GM19035 (cell line): Measurements from ENCODE around the gene ABCC1.
"Not testable (repeated sequence)": the region's sequence is repeated elsewhere in the genome, so short reads cannot be mapped to it uniquely, and the experiment has no call there.

Experiments
- ATAC-seq: cut with Tn5 transposase; IDR thresholded peaks from one replicate; pipeline ENCODE4 v1.9.1; 2021; ENCODE audit not compliant: unreplicated experiment

ABCC1 gene

GRCh38 chr16:16176328-16176727, 226.9 kb downstream of the ABCC1 start:
- no peak for ATAC-seq

GRCh38 chr16:16178455-16179162, 229.2 kb downstream of the ABCC1 start:
- no peak for ATAC-seq

GRCh38 chr16:16181748-16182147, 232.3 kb downstream of the ABCC1 start:
- not testable (repeated sequence) for ATAC-seq

GRCh38 chr16:16182918-16183317, 233.5 kb downstream of the ABCC1 start:
- no peak for ATAC-seq

GRCh38 chr16:16183562-16183961, 234.1 kb downstream of the ABCC1 start:
- ATAC-seq: no peak

- ATAC-seq: no peak
These were observed 235.2 kb downstream of the ABCC1 start for GRCh38 chr16:16184594-16184993.

- no peak for ATAC-seq
These were observed 235.7 kb downstream of the ABCC1 start for GRCh38 chr16:16185095-16185494.

- ATAC-seq: no peak
These were observed 237.4 kb downstream of the ABCC1 start for GRCh38 chr16:16186820-16187219.

GRCh38 chr16:16188827-16189226, 239.4 kb downstream of the ABCC1 start:
- no peak for ATAC-seq

- ATAC-seq: no peak
These were observed 240.4 kb downstream of the ABCC1 start for GRCh38 chr16:16189842-16190241.

GRCh38 chr16:16190546-16190945, 241.1 kb downstream of the ABCC1 start:
- no peak for ATAC-seq

GRCh38 chr16:16190966-16191365, 241.6 kb downstream of the ABCC1 start:
- ATAC-seq: not testable (repeated sequence)

- no peak for ATAC-seq
These were observed 242.2 kb downstream of the ABCC1 start for GRCh38 chr16:16191493-16192167.
